GM18511 (cell line): Measurements from ENCODE around the gene ENOSF1.

Experiments
- ATAC-seq: cut with Tn5 transposase; IDR thresholded peaks from one replicate; pipeline ENCODE4 v1.9.1; 2021; ENCODE audit warnings: mild to moderate bottlenecking, moderate library complexity; ENCODE audit not compliant: unreplicated experiment

The ENOSF1 gene

GRCh38 chr18:675307-675706 lies 37.1 kb downstream of the ENOSF1 start:
- ATAC-seq, result no peak

- no peak for ATAC-seq
Measured at GRCh38 chr18:673769-674168, 38.7 kb downstream of the ENOSF1 start.

GRCh38 chr18:673317-673716 lies 39.1 kb downstream of the ENOSF1 start:
- ATAC-seq, result no peak

- no peak for ATAC-seq
Measured at GRCh38 chr18:671405-671804, 41.0 kb downstream of the ENOSF1 start.

GRCh38 chr18:670522-670921 lies 41.9 kb downstream of the ENOSF1 start:
- no peak for ATAC-seq

- no peak for ATAC-seq
Measured at GRCh38 chr18:669077-669476, 43.4 kb downstream of the ENOSF1 start.

- no peak for ATAC-seq
Measured at GRCh38 chr18:668260-668659, 44.2 kb downstream of the ENOSF1 start.

GRCh38 chr18:666628-667027 lies 45.8 kb downstream of the ENOSF1 start:
- no peak for ATAC-seq

- no peak for ATAC-seq
Measured at GRCh38 chr18:666177-666576, 46.3 kb downstream of the ENOSF1 start.

- ATAC-seq, result no peak
Measured at GRCh38 chr18:662197-662596, 50.2 kb downstream of the ENOSF1 start.

GRCh38 chr18:659597-659996 lies 52.8 kb downstream of the ENOSF1 start:
- ATAC-seq, result no peak

GRCh38 chr18:658947-659533 lies 53.4 kb downstream of the ENOSF1 start:
- ATAC-seq, result no peak

- peak; percentile 66 for ATAC-seq
Measured at GRCh38 chr18:658001-658946, 54.2 kb downstream of the ENOSF1 start.

GRCh38 chr18:657311-658000 lies 55.0 kb downstream of the ENOSF1 start, which contains the start of gene TYMS:
Gene TYMS, plus strand, starts transcription at chr18:657653. Its CDS starts 90 bp downstream, at chr18:657743.
- ATAC-seq, result peak; percentile 57

GRCh38 chr18:655445-655844 lies 57.0 kb downstream of the ENOSF1 start:
- ATAC-seq, result no peak

- no peak for ATAC-seq
Measured at GRCh38 chr18:654601-655000, 57.8 kb downstream of the ENOSF1 start.

GRCh38 chr18:653512-653911 lies 58.9 kb downstream of the ENOSF1 start:
- ATAC-seq, result no peak

- ATAC-seq, result no peak
Measured at GRCh38 chr18:652131-652530, 60.3 kb downstream of the ENOSF1 start.

- ATAC-seq, result peak; percentile 97
Measured at GRCh38 chr18:650428-650858, 62.0 kb downstream of the ENOSF1 start.

- ATAC-seq, result no peak
Measured at GRCh38 chr18:649341-649740, 63.1 kb downstream of the ENOSF1 start.

GRCh38 chr18:647304-647703 lies 65.1 kb downstream of the ENOSF1 start:
- no peak for ATAC-seq
